H9 (cell line): ENCODE results near the gene MAL. TPM values are rescaled to one million over a fixed set of nuclear protein-coding genes. Genes with fewer than 3 reads are reported as not detected.

Experiments
- DNase-seq: peaks from one replicate; pipeline ENCODE4 v3.0.0-alpha.2; 2017
- H2AFZ ChIP-seq: one replicate; pipeline ENCODE4 v1.6.1; 2013; ENCODE audit warnings: mild to moderate bottlenecking, low read length, control low read depth, moderate library complexity
- H2AK5ac ChIP-seq: 2 replicates; pipeline ENCODE4 v1.6.1; 2013; ENCODE audit warnings: low read length, control low read depth, mixed read lengths; ENCODE audit not compliant: insufficient read length
- H2BK120ac ChIP-seq: one replicate; pipeline ENCODE4 v1.6.1; 2013; ENCODE audit warnings: low read depth, mild to moderate bottlenecking, low read length, control low read depth, inconsistent platforms; ENCODE audit not compliant: poor library complexity, severe bottlenecking
- H2BK12ac ChIP-seq: 2 replicates; pipeline ENCODE4 v1.6.1; 2013; ENCODE audit warnings: low read length, control low read depth, mixed read lengths, low read depth; ENCODE audit not compliant: insufficient read length
- H2BK15ac ChIP-seq: 2 replicates; pipeline ENCODE4 v1.6.1; 2013; ENCODE audit warnings: low read depth, low read length, control low read depth
- H2BK20ac ChIP-seq: one replicate; pipeline ENCODE4 v1.6.1; 2013; ENCODE audit warnings: low read depth, mild to moderate bottlenecking, low read length, control low read depth, inconsistent platforms; ENCODE audit not compliant: poor library complexity, severe bottlenecking
- H2BK5ac ChIP-seq: 2 replicates; pipeline ENCODE4 v1.6.1; 2013; ENCODE audit warnings: low read length, control low read depth, mixed read lengths; ENCODE audit not compliant: insufficient read length
- H3K14ac ChIP-seq: 2 replicates; pipeline ENCODE4 v1.6.1; 2013; ENCODE audit warnings: low read length, control low read depth; ENCODE audit not compliant: insufficient read depth
- H3K18ac ChIP-seq: 2 replicates; pipeline ENCODE4 v1.6.1; 2013; ENCODE audit warnings: low read depth, mild to moderate bottlenecking, mixed read lengths, low read length, control low read depth; ENCODE audit not compliant: insufficient read length
- H3K23ac ChIP-seq: 2 replicates; pipeline ENCODE4 v1.6.1; 2013; ENCODE audit warnings: low read length, control low read depth, mixed read lengths, low read depth; ENCODE audit not compliant: insufficient read length
- H3K23me2 ChIP-seq: 2 replicates; pipeline ENCODE4 v1.6.1; 2013; ENCODE audit warnings: low read depth, mild to moderate bottlenecking, mixed read lengths, low read length, control low read depth; ENCODE audit not compliant: insufficient read length, poor library complexity, severe bottlenecking
- H3K27ac ChIP-seq: 2 replicates; pipeline ENCODE4 v1.5.1; 2013; ENCODE audit warnings: low read length, control low read depth, mixed read lengths, low read depth; ENCODE audit not compliant: insufficient read length
- H3K27me3 ChIP-seq: 2 replicates; pipeline ENCODE4 v1.6.1; 2013; ENCODE audit warnings: low read length, control low read depth, inconsistent platforms; ENCODE audit not compliant: insufficient read depth
- H3K4ac ChIP-seq: 2 replicates; pipeline ENCODE4 v1.6.1; 2013; ENCODE audit warnings: low read depth, mild to moderate bottlenecking, control low read depth, inconsistent platforms, low read length, moderate library complexity
- H3K4me1 ChIP-seq: 2 replicates; pipeline ENCODE4 v1.6.1; 2013; ENCODE audit warnings: low read length, control low read depth, inconsistent platforms; ENCODE audit not compliant: insufficient read depth
- H3K4me2 ChIP-seq: 2 replicates; pipeline ENCODE4 v1.6.1; 2013; ENCODE audit warnings: low read length, control low read depth, mixed read lengths; ENCODE audit not compliant: insufficient read length, insufficient read depth
- H3K56ac ChIP-seq: 2 replicates; pipeline ENCODE4 v1.6.1; 2013; ENCODE audit warnings: low read depth, mild to moderate bottlenecking, mixed read lengths, low read length, control low read depth; ENCODE audit not compliant: insufficient read length
- H3K79me1 ChIP-seq: 2 replicates; pipeline ENCODE4 v1.6.1; 2013; ENCODE audit warnings: low read depth, mild to moderate bottlenecking, moderate library complexity, low read length, control low read depth, inconsistent platforms; ENCODE audit not compliant: insufficient read depth, poor library complexity, severe bottlenecking
- H3K79me2 ChIP-seq: 2 replicates; pipeline ENCODE4 v1.6.1; 2013; ENCODE audit warnings: low read length, control low read depth, inconsistent platforms; ENCODE audit not compliant: insufficient read depth
- H3K9ac ChIP-seq: 2 replicates; pipeline ENCODE4 v1.6.1; 2013; ENCODE audit warnings: low read length, control low read depth, mixed read lengths; ENCODE audit not compliant: insufficient read length; ENCODE audit errors: extremely low read depth
- H3K9me3 ChIP-seq: one replicate; pipeline ENCODE4 v1.6.1; 2013; ENCODE audit warnings: low read depth, low read length, inconsistent platforms; ENCODE audit not compliant: control insufficient read depth
- H3T11ph ChIP-seq: one replicate; pipeline ENCODE4 v1.6.1; 2013; ENCODE audit warnings: mild to moderate bottlenecking, low read length, control low read depth, inconsistent platforms
- H4K20me1 ChIP-seq: one replicate; pipeline ENCODE4 v1.6.1; 2013; ENCODE audit not compliant: control insufficient read depth, insufficient read length, insufficient read depth
- H4K5ac ChIP-seq: 2 replicates; pipeline ENCODE4 v1.6.1; 2013; ENCODE audit warnings: low read depth, mild to moderate bottlenecking, mixed read lengths, low read length, control low read depth; ENCODE audit not compliant: insufficient read length
- H4K8ac ChIP-seq: replicated peaks from 2 replicates; pipeline ENCODE4 v1.6.1; 2013; ENCODE audit warnings: low read length, control low read depth, mixed read lengths, low read depth; ENCODE audit not compliant: insufficient read length
- H4K91ac ChIP-seq: 2 replicates; pipeline ENCODE4 v1.6.1; 2013; ENCODE audit warnings: low read depth, mild to moderate bottlenecking, moderate library complexity, mixed read lengths, low read length, control low read depth; ENCODE audit not compliant: insufficient read length
- H3K27ac Mint-ChIP-seq, 3 experiments: 2 replicates in 2 of 3; 3 replicates in 1 of 3; pipeline ENCODE4 v1.8.0; 2020 to 2021; ENCODE audit warnings: mixed read lengths in 3 of 3, mild to moderate bottlenecking in 1 of 3, moderate library complexity in 1 of 3
- H3K27me3 Mint-ChIP-seq: 2 replicates; pipeline ENCODE4 v1.8.0; 2021; ENCODE audit warnings: low read depth, mild to moderate bottlenecking, moderate library complexity, mixed read lengths
- H3K36me3 Mint-ChIP-seq, 3 experiments: 2 replicates in 2 of 3; 3 replicates in 1 of 3; pipeline ENCODE4 v1.8.0; 2020 to 2021; ENCODE audit warnings: low read depth in 3 of 3, mixed read lengths in 3 of 3; ENCODE audit not compliant: insufficient read depth in 1 of 3
- H3K4me1 Mint-ChIP-seq, 2 experiments: 2 replicates each; pipeline ENCODE4 v1.8.0; 2020; ENCODE audit warnings: mixed read lengths in 2 of 2
- H3K4me3 Mint-ChIP-seq, 2 experiments: 2 replicates in 1 of 2; 3 replicates in 1 of 2; pipeline ENCODE4 v1.8.0; 2020 to 2021; ENCODE audit warnings: mild to moderate bottlenecking in 2 of 2, mixed read lengths in 2 of 2, moderate library complexity in 1 of 2
- H3K9me3 Mint-ChIP-seq, 2 experiments: 2 replicates in 1 of 2; 3 replicates in 1 of 2; pipeline ENCODE4 v1.8.0; 2020; ENCODE audit warnings: mild to moderate bottlenecking in 2 of 2, mixed read lengths in 2 of 2, moderate library complexity in 1 of 2
- WGBS: extraction: QIAGEN DNeasy Blood & Tissue Kit; methylation state at CpG from one replicate; pipeline ENCODE4 v1.1.7; 2013; ENCODE audit warnings: missing lambda C conversion rate, low lambda C conversion rate, mixed read lengths; ENCODE audit not compliant: insufficient read length; ENCODE audit errors: extremely low coverage; 5-methylcytosine and 5-hydroxymethylcytosine counted together
- total RNA-seq: library from RNA; stranded (reverse); gene quantifications from 2 replicates; pipeline ENCODE4 v1.2.1, GENCODE V29; 2021
- TF ChIP-seq, protein P1 (sequence below): fragments of 200-600 bp; sonication (generic); conservative IDR thresholded peaks from 3 replicates; pipeline ENCODE4 v1.8.0; 2021; ENCODE audit warnings: antibody characterized with exemption, mild to moderate bottlenecking

Gene MAL
- total RNA-seq, 1 experiment from 2014 or later: not detected

DNA sequence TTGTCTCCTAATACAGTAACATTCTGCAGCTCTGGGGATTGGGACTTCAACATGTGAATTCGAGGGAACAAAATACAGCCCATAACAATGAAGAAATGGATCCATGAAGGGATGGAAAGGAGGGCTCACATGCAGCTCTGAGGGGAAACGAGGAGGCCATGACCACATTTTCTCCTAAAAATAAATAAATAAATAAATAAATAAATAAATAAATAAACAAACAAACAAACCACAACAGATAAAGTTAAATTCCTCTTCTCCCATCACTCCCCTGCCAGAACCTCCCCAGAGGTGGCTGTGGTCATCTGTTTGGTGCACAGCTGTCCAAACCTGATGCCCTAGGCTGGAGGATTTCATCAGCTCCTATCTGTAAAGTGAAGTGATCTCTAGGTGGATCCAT lies 42.7 kb downstream of the MAL start:
- H3K23ac ChIP-seq: no peak overlapping the region
- H3K9ac ChIP-seq: no peak overlapping the region
- H3K56ac ChIP-seq: no peak overlapping the region
- H2BK15ac ChIP-seq: no peak overlapping the region
- H3T11ph ChIP-seq: no peak overlapping the region
- no peak overlapping the region for H2BK12ac ChIP-seq
- no peaks in the 10 kb centered on the region for H3K9me3 Mint-ChIP-seq
- no peak for DNase-seq
- H2BK20ac ChIP-seq: no peak overlapping the region
- H2AFZ ChIP-seq: no peak overlapping the region
- H2BK120ac ChIP-seq: no peak overlapping the region
- H3K27ac ChIP-seq: no peak overlapping the region
- no peaks in the 10 kb centered on the region for H3K4me1 ChIP-seq
- no peaks in the 10 kb centered on the region for H3K9me3 ChIP-seq
- H3K27ac Mint-ChIP-seq: no peak overlapping the region
- no peak overlapping the region for H2BK5ac ChIP-seq
- H3K4me1 Mint-ChIP-seq: peaks cover 6 to 8% of the 10 kb centered on the region in 2 experiments
- H3K36me3 Mint-ChIP-seq: no peaks in the 10 kb centered on the region
- H4K91ac ChIP-seq: no peak overlapping the region
- WGBS: no CpG with 5 or more reads among the region's 2 CpGs
- no peaks in the 10 kb centered on the region for H4K20me1 ChIP-seq
- H3K4ac ChIP-seq: no peak overlapping the region
- no peak overlapping the region for H4K8ac ChIP-seq
- no peak overlapping the region for H3K18ac ChIP-seq
- H4K5ac ChIP-seq: no peak overlapping the region
- H3K23me2 ChIP-seq: no peaks in the 10 kb centered on the region
- no peaks in the 10 kb centered on the region for H3K27me3 ChIP-seq
- no peak overlapping the region for H3K14ac ChIP-seq
- no peak overlapping the region for H3K4me3 Mint-ChIP-seq
- H3K27me3 Mint-ChIP-seq: peaks cover 23% of the 10 kb centered on the region
- H2AK5ac ChIP-seq: no peak overlapping the region
- no peaks in the 10 kb centered on the region for H3K79me1 ChIP-seq
- no peaks in the 10 kb centered on the region for H3K79me2 ChIP-seq
- TF ChIP-seq, protein P1, sequence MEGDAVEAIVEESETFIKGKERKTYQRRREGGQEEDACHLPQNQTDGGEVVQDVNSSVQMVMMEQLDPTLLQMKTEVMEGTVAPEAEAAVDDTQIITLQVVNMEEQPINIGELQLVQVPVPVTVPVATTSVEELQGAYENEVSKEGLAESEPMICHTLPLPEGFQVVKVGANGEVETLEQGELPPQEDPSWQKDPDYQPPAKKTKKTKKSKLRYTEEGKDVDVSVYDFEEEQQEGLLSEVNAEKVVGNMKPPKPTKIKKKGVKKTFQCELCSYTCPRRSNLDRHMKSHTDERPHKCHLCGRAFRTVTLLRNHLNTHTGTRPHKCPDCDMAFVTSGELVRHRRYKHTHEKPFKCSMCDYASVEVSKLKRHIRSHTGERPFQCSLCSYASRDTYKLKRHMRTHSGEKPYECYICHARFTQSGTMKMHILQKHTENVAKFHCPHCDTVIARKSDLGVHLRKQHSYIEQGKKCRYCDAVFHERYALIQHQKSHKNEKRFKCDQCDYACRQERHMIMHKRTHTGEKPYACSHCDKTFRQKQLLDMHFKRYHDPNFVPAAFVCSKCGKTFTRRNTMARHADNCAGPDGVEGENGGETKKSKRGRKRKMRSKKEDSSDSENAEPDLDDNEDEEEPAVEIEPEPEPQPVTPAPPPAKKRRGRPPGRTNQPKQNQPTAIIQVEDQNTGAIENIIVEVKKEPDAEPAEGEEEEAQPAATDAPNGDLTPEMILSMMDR: no peak
- H3K4me2 ChIP-seq: no peak overlapping the region
